ENCODE data around the gene PPP1R3F.

DNA sequence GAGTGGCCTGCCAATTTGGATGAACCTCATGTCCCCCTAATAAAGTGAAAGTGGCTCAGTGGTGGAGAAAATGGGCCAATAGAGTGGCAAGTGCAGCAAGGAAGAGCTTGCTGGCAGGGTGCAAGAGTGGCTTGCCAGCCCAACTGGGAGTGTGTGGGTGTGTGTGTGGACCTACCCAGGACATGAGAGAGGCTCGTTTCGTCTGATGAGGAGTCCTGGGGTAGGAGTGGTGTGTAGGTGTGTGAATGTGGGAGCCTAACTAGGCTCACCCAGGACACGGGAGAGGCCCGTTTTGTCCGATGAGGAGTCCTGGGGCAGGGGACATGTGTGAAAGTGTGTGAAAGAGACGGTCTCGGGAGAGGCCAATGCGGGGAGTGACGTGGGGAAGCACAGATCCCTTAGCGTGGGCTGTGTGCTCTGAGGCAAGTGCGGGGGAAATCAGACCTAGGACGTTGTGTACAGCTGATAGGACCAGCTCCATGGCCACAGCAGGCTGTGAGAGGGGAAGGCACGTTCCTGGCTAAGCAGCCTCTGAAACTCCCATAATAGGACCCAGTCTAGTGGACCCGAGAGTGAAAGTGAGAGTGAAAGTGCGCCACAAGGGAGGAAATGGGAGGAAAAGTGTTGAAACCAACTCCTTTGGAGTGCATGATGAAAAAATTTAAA, 39.1 kb downstream of the PPP1R3F start:
- no peak for TF ChIP-seq CTCF (IDR thresholded peaks at IDR 0.05 in 4 of 5, conservative IDR thresholded peaks at IDR 0.05 in 1 of 5)
- no peak for TF ChIP-seq POLR2A (IDR thresholded peaks at IDR 0.05)

Measured in gastrocnemius medialis (tissue), 4 donors.